GM13977 (cell line): ENCODE measurements around the gene PRKCA.

Experiments used
- DNase-seq: peaks from one replicate; pipeline ENCODE4 v3.0.0; 2012; ENCODE audit warnings: low spot score
- in situ Hi-C: fragments of 300-500 bp; cut with MboI; formaldehyde crosslinking; loops from one replicate; pipeline ENCODE4 v1.12.0; 2022; ENCODE audit warnings: low sequenced_read_pairs, low pct_unique_long_range_greater_than_20kb, mixed read lengths, inconsistent platforms; ENCODE audit not compliant: unreplicated experiment
- TF ChIP-seq, protein P1 (sequence below): IDR thresholded peaks from 2 replicates; pipeline ENCODE4 v1.5.1; 2012; ENCODE audit warnings: mild to moderate bottlenecking, control low read depth; ENCODE audit not compliant: insufficient read depth; ENCODE audit errors: extremely low read depth, missing control alignments

The PRKCA gene

DNA sequence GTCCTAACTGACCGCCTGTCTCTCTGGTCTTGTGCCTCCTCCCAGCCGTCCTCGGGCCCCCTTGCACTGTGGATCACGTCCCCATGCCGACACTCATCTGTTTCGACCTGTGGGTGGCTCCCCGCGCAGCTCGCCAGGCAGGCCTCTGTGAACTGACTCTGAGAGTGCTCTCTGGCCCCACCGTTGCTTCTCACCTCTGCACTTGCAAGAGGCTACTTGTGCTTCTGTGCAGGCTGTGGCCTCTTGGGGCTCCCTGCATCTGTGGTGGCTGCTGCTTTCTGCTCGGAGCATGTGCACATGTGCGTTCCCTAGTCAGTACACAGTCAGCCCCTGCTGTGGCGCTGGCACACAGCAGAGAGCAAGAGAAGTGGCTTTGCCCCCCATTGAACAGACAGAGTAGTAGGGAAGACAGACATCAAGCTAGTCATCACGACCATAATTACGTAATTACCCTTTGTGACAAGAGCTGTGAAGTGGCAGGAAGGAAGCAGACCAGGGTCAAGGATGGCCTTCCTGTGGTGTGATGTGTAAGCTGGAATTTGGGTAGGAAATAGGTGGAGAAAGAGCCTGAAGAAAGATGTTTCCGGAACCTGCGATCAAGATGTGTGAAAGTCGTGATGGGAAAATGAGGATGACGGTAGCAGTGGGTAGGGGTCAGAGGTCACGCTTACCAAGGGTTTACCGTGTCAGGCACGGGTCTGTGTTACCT lies 276.5 kb downstream of the PRKCA start:
- in situ Hi-C loops, result no loop called here
- TF ChIP-seq, protein P1, sequence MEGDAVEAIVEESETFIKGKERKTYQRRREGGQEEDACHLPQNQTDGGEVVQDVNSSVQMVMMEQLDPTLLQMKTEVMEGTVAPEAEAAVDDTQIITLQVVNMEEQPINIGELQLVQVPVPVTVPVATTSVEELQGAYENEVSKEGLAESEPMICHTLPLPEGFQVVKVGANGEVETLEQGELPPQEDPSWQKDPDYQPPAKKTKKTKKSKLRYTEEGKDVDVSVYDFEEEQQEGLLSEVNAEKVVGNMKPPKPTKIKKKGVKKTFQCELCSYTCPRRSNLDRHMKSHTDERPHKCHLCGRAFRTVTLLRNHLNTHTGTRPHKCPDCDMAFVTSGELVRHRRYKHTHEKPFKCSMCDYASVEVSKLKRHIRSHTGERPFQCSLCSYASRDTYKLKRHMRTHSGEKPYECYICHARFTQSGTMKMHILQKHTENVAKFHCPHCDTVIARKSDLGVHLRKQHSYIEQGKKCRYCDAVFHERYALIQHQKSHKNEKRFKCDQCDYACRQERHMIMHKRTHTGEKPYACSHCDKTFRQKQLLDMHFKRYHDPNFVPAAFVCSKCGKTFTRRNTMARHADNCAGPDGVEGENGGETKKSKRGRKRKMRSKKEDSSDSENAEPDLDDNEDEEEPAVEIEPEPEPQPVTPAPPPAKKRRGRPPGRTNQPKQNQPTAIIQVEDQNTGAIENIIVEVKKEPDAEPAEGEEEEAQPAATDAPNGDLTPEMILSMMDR, result no peak
- DNase-seq, result no peak

GRCh38 chr17:66579556-66579955 lies 277.1 kb downstream of the PRKCA start:
- DNase-seq, result no peak
- TF ChIP-seq, protein P1, result no peak
- in situ Hi-C loops, result no loop called here

- in situ Hi-C loops, result no loop called here
- no peak for DNase-seq
- TF ChIP-seq, protein P1, result no peak
Observed at GRCh38 chr17:66580184-66580955, 278.0 kb downstream of the PRKCA start.

DNA sequence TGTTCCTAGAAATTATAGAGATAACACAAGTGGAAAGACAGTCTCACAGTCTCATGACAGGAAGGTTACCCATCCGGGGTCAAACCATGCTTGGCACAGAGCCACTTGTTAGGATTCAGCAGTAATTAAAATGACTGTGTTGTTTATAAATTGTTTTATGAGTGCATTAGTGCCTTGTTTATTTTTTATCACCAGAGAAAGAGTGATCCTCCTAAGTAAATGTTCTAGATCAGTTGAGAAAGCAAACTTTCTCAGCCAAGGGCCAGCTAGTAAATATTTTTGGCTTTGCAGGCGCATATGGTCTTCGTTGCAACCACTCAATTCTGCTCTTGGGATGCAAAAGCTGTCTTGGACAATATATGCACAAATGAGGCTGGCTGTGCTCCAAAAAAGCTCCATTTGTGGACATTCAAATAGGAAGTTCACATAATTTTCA lies 278.6 kb downstream of the PRKCA start:
- TF ChIP-seq, protein P1, result no peak
- in situ Hi-C loops, result no loop called here
- DNase-seq, result no peak

GRCh38 chr17:66582373-66583111 lies 280.1 kb downstream of the PRKCA start:
- in situ Hi-C loops, result no loop called here
- no peak for DNase-seq

More at GRCh38 chr17:66582373-66583111, 280.1 kb downstream of the PRKCA start:
- TF ChIP-seq, protein P1, result no peak
